Panc1 (cell line): ENCODE results near the gene OR1E1. TPM values are rescaled to one million over a fixed set of nuclear protein-coding genes. Genes with fewer than 3 reads are reported as not detected.
"Not testable (repeated sequence)": the region's sequence is repeated elsewhere in the genome, so short reads cannot be mapped to it uniquely, and the experiment has no call there.

Source experiments
- ATAC-seq: fragments of 200-7000 bp; cut with Tn5 transposase; 2 replicates; pipeline ENCODE4 v1.9.1; 2020; ENCODE audit warnings: mild to moderate bottlenecking, moderate library complexity
- BruUV-seq: library from RNA; stranded (reverse); fragments of 400-500 nt; replicated peaks from 2 replicates; lab custom pipeline; 2021; lab: Mats Ljungman, UMichigan
- CTCF ChIA-PET: fragments of 300-600 bp; sonication (Branson Sonifier 250); formaldehyde crosslinking; loops from one replicate; lab custom pipeline; 2022; ENCODE audit warnings: antibody characterized with exemption; lab: Charles Lee
- POLR2A ChIA-PET: fragments of 300-600 bp; sonication (Branson Sonifier 250); formaldehyde crosslinking; loops from one replicate; lab custom pipeline; 2022; ENCODE audit warnings: antibody characterized with exemption; lab: Charles Lee
- DNase-seq: peaks from one replicate; pipeline ENCODE4 v3.0.0-alpha.2; 2010; ENCODE audit warnings: low read depth, low spot score
- H3K27ac ChIP-seq: 2 replicates; pipeline ENCODE4 v1.5.1; 2011; ENCODE audit warnings: mild to moderate bottlenecking, low read length, inconsistent platforms
- H3K27me3 ChIP-seq: fragments of 200-500 bp; sonication (Bioruptor generic); 2 replicates; pipeline ENCODE4 v1.6.0; 2014; ENCODE audit warnings: low read length, inconsistent platforms; ENCODE audit not compliant: control insufficient read depth, insufficient read depth
- H3K36me3 ChIP-seq: fragments of 200-500 bp; sonication (Bioruptor generic); 2 replicates; pipeline ENCODE4 v1.5.1; 2014; ENCODE audit warnings: inconsistent platforms, mild to moderate bottlenecking, low read length, moderate library complexity; ENCODE audit not compliant: control insufficient read depth, insufficient read depth
- H3K4me1 ChIP-seq: 2 replicates; pipeline ENCODE4 v1.5.1; 2011; ENCODE audit warnings: inconsistent platforms, mild to moderate bottlenecking, low read length, moderate library complexity; ENCODE audit not compliant: control insufficient read depth, insufficient read depth
- H3K4me3 ChIP-seq, 2 experiments: 2 replicates each; pipeline ENCODE4 v1.5.1; 2011 to 2012; ENCODE audit warnings: low read depth in 2 of 2, low read length in 2 of 2, mild to moderate bottlenecking in 2 of 2, inconsistent platforms in 1 of 2, moderate library complexity in 1 of 2
- H3K9me3 ChIP-seq: fragments of 200-500 bp; sonication (Bioruptor generic); 2 replicates; pipeline ENCODE4 v1.5.1; 2014; ENCODE audit warnings: low read depth, mild to moderate bottlenecking, inconsistent platforms, low read length, moderate library complexity; ENCODE audit not compliant: control insufficient read depth, insufficient read depth
- POLR2AphosphoS5 ChIP-seq: IDR thresholded peaks from 2 replicates; pipeline ENCODE4 v1.6.1; 2012; ENCODE audit warnings: mild to moderate bottlenecking, low read depth, low read length, moderate library complexity
- SIN3A ChIP-seq: IDR thresholded peaks from 2 replicates; pipeline ENCODE4 v1.6.1; 2012; ENCODE audit warnings: low read depth, mild to moderate bottlenecking, low read length, moderate library complexity, borderline replicate concordance; ENCODE audit not compliant: insufficient read depth
- TCF7L2 ChIP-seq: IDR thresholded peaks from 2 replicates; pipeline ENCODE4 v1.6.1; 2011; ENCODE audit warnings: mild to moderate bottlenecking, low read depth, low read length, inconsistent platforms
- in situ Hi-C: cut with HindIII; loops from 2 replicates; pipeline ENCODE4 v1.10.0; 2016; ENCODE audit warnings: low sequenced_read_pairs, low pct_unique_long_range_greater_than_20kb
- intact Hi-C: fragments of 100-400 bp; cut with micrococcal nuclease; formaldehyde crosslinking; loops from one replicate; pipeline ENCODE4 v1.10.0; 2022; ENCODE audit not compliant: unreplicated experiment
- total RNA-seq: library from RNA; stranded (reverse); gene quantifications from one replicate; pipeline ENCODE4 v1.2.1, GENCODE V29; 2021; ENCODE audit not compliant: unreplicated experiment
- TF ChIP-seq, protein P1 (sequence below), 2 experiments: IDR thresholded peaks; 2 replicates each; pipeline ENCODE4 v1.6.1; 2011 to 2012; ENCODE audit warnings: low read depth in 2 of 2, control low read depth in 1 of 2, low read length in 1 of 2, mild to moderate bottlenecking in 1 of 2, moderate library complexity in 1 of 2; ENCODE audit not compliant: insufficient read depth in 1 of 2
- TF ChIP-seq, protein P2 (sequence below): fragments of 450-650 bp; IDR thresholded peaks from 2 replicates; pipeline ENCODE4 v1.5.1; 2017; ENCODE audit warnings: mild to moderate bottlenecking

OR1E1 gene
- total RNA-seq, 1 experiment from 2014 or later = not detected

DNA sequence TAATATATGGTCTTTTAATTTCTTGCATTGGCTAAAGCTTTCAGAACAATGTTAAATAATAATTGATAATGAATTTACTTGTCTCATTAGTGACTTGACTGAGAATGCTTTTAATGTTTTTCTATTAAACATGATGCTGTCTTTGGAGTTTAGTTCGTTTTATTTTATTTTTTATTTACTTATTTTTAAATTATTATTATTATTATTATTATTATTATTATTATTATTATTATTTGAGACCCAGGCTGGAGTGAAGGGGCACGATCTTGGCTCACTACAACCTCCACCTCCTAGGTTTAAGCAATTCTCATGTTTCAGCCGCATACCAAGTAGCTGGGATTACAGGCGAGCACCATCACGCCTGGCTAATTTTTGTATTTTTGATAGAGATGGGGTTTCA, 17.4 kb upstream of the OR1E1 start:
- no peak overlapping the region for H3K27ac ChIP-seq
- ChIA-PET POLR2A (no interaction called here), CTCF (no interaction called here)
- TF ChIP-seq, protein P1, sequence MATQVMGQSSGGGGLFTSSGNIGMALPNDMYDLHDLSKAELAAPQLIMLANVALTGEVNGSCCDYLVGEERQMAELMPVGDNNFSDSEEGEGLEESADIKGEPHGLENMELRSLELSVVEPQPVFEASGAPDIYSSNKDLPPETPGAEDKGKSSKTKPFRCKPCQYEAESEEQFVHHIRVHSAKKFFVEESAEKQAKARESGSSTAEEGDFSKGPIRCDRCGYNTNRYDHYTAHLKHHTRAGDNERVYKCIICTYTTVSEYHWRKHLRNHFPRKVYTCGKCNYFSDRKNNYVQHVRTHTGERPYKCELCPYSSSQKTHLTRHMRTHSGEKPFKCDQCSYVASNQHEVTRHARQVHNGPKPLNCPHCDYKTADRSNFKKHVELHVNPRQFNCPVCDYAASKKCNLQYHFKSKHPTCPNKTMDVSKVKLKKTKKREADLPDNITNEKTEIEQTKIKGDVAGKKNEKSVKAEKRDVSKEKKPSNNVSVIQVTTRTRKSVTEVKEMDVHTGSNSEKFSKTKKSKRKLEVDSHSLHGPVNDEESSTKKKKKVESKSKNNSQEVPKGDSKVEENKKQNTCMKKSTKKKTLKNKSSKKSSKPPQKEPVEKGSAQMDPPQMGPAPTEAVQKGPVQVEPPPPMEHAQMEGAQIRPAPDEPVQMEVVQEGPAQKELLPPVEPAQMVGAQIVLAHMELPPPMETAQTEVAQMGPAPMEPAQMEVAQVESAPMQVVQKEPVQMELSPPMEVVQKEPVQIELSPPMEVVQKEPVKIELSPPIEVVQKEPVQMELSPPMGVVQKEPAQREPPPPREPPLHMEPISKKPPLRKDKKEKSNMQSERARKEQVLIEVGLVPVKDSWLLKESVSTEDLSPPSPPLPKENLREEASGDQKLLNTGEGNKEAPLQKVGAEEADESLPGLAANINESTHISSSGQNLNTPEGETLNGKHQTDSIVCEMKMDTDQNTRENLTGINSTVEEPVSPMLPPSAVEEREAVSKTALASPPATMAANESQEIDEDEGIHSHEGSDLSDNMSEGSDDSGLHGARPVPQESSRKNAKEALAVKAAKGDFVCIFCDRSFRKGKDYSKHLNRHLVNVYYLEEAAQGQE (IDR thresholded peaks at IDR 0.05; ENCODE audit: insufficient read depth in 1 of 2, low read depth in 2 of 2, low read length in 1 of 2) = no peak
- no peaks in the 10 kb centered on the region for H3K27me3 ChIP-seq
- DNase-seq (no peak), ATAC-seq (no peak)
- intact Hi-C loops = no loop called here
- no TSS peak for BruUV-seq
- no peak overlapping the region for H3K4me3 ChIP-seq
- H3K4me1 ChIP-seq = no peaks in the 10 kb centered on the region
- H3K36me3 ChIP-seq = no peaks in the 10 kb centered on the region
- H3K9me3 ChIP-seq = no peaks in the 10 kb centered on the region
- in situ Hi-C loops = no loop called here

DNA sequence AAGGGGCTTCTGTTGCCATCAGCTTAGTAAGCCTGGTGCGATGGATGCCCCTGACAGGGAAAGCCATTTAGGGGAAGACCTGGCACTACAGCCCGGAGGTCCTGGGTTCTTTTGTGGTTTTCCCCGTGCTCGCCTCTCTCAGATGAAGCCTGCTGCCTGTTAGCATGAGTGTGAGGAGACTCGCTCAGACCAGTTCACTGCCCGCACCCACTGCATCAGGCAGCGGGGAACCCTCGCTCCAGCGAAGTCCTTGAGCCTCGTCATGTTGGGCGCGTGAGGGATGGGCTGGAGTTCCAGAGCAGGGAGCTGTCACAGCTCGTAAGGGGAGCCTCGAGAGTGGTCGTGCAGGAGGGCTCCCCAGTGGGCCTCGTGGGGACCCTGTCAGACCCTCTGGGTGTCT, 14.0 kb upstream of the OR1E1 start:
- not testable (repeated sequence) for ATAC-seq

DNA sequence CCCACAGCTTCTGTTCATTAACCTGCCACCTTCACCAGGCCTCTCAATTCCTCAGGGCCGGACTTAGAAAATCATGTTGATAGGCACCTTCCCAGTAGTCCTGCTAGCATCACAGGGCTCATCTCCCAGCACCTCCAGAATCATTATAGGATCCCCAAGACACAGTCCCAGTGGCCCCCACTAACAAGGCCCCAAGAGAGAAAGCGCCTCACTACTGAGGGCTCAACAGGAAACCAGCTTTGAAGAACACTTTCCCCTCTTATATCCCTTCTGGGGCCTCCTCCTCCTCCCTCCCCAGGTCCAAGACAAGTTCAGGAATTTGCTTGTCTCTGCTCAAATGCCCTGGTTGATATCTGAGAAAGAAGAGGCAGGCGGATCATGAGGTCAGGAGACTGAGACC, 12.9 kb upstream of the OR1E1 start, which contains the start of gene OR3A3:
Gene OR3A3 (plus strand): TSS at position 301 of the 400 bp plus-strand sequence.
- BruUV-seq = no TSS peak
- TF ChIP-seq TCF7L2 = no peak
- TF ChIP-seq, protein P1 (IDR thresholded peaks at IDR 0.05; ENCODE audit: insufficient read depth in 1 of 2, low read depth in 2 of 2, low read length in 1 of 2) = no peak
- no peak for TF ChIP-seq SIN3A
- TF ChIP-seq, protein P2, sequence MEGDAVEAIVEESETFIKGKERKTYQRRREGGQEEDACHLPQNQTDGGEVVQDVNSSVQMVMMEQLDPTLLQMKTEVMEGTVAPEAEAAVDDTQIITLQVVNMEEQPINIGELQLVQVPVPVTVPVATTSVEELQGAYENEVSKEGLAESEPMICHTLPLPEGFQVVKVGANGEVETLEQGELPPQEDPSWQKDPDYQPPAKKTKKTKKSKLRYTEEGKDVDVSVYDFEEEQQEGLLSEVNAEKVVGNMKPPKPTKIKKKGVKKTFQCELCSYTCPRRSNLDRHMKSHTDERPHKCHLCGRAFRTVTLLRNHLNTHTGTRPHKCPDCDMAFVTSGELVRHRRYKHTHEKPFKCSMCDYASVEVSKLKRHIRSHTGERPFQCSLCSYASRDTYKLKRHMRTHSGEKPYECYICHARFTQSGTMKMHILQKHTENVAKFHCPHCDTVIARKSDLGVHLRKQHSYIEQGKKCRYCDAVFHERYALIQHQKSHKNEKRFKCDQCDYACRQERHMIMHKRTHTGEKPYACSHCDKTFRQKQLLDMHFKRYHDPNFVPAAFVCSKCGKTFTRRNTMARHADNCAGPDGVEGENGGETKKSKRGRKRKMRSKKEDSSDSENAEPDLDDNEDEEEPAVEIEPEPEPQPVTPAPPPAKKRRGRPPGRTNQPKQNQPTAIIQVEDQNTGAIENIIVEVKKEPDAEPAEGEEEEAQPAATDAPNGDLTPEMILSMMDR = no peak
- TF ChIP-seq POLR2AphosphoS5 = no peak
- Histone ChIP-seq H3K27me3 (no peaks in the 10 kb centered on the region), H3K4me3 (no peak within 1 kb of the TSS), H3K4me1 (no peaks in the 10 kb centered on the region), H3K36me3 (no peaks in the 10 kb centered on the region), H3K27ac (no peak within 1 kb of the TSS), H3K9me3 (no peaks in the 10 kb centered on the region)
- ChIA-PET POLR2A (interaction anchor here (0.6 kb wide), 1 partner anchor 166 kb away, joined by 3 read pairs; no protein-coding TSS in a partner anchor), CTCF (no interaction called here)
- intact Hi-C loops = no loop called here
- in situ Hi-C loops = no loop called here
- ATAC-seq = no peak
- DNase-seq = no peak

More for the DNA sequence above, 14.0 kb upstream of the OR1E1 start:
- in situ Hi-C loops, H3K27me3 ChIP-seq, H3K36me3 ChIP-seq, BruUV-seq, intact Hi-C loops, DNase-seq, CTCF ChIA-PET, H3K27ac ChIP-seq, H3K9me3 ChIP-seq, H3K4me3 ChIP-seq, POLR2A ChIA-PET, H3K4me1 ChIP-seq: not testable (repeated sequence)

- H3K27ac ChIP-seq, DNase-seq, H3K9me3 ChIP-seq, POLR2A ChIA-PET, CTCF ChIA-PET, in situ Hi-C loops, H3K4me1 ChIP-seq, ATAC-seq, BruUV-seq, H3K36me3 ChIP-seq, H3K4me3 ChIP-seq, H3K27me3 ChIP-seq, intact Hi-C loops: not testable (repeated sequence)
These were observed 5.6 kb upstream of the OR1E1 start for GRCh38 chr17:3403856-3404255.
